HepG2 (cell line): ENCODE data around the gene ZDHHC19. TPM values are rescaled to one million over a fixed set of nuclear protein-coding genes. Genes with fewer than 3 reads are reported as not detected.

ENCODE experiments used
- EHMT2 ChIP-seq: fragments of 200-600 bp; sonication (generic); IDR thresholded peaks from 2 replicates; pipeline ENCODE4 v1.7.0; 2017; ENCODE audit warnings: antibody characterized with exemption, low read depth, low read length, borderline replicate concordance
- ETV6 ChIP-seq: sonication (generic); formaldehyde crosslinking; conservative IDR thresholded peaks from 2 replicates; pipeline ENCODE4 v1.4.0; 2020; ENCODE audit warnings: missing genetic modification reagents
- KLF12 ChIP-seq: sonication (generic); formaldehyde crosslinking; IDR thresholded peaks from 2 replicates; pipeline ENCODE4 v1.4.0; 2020; ENCODE audit warnings: missing genetic modification reagents, borderline replicate concordance
- MBNL3 ChIP-seq: fragments of 250-450 bp; sonication (Bioruptor Pico); conservative IDR thresholded peaks from 2 replicates; pipeline ENCODE4 v1.8.0; 2022; ENCODE audit warnings: mild to moderate bottlenecking, inconsistent platforms
- MED1 ChIP-seq: sonication (generic); formaldehyde crosslinking; IDR thresholded peaks from 2 replicates; pipeline ENCODE4 v1.4.0; 2020; ENCODE audit warnings: missing genetic modification reagents
- MTA3 ChIP-seq: sonication (generic); formaldehyde crosslinking; IDR thresholded peaks from 2 replicates; pipeline ENCODE4 v1.4.0; 2020; ENCODE audit warnings: missing genetic modification reagents
- PRPF4 ChIP-seq: fragments of 200-400 bp; formaldehyde crosslinking; IDR thresholded peaks from 2 replicates; pipeline ENCODE4 v1.6.1; 2016; ENCODE audit warnings: low read length, low read depth; ENCODE audit not compliant: poor library complexity, severe bottlenecking
- RFX5 ChIP-seq: IDR thresholded peaks from 2 replicates; pipeline ENCODE4 v1.6.1; 2011; ENCODE audit warnings: low read depth, low read length, improper control_type of control experiment
- SRSF9 ChIP-seq: fragments of 200-400 bp; formaldehyde crosslinking; IDR thresholded peaks from 2 replicates; pipeline ENCODE4 v1.6.1; 2018; ENCODE audit warnings: borderline replicate concordance, mild to moderate bottlenecking, low read depth, low read length; ENCODE audit not compliant: insufficient read depth, poor library complexity, severe bottlenecking
- TOE1 ChIP-seq: sonication (generic); formaldehyde crosslinking; IDR thresholded peaks from 2 replicates; pipeline ENCODE4 v1.4.0; 2020; ENCODE audit warnings: mild to moderate bottlenecking, missing genetic modification reagents
- TSC22D2 ChIP-seq: sonication (generic); formaldehyde crosslinking; IDR thresholded peaks from 2 replicates; pipeline ENCODE4 v1.5.1; 2020; ENCODE audit warnings: missing genetic modification reagents, mild to moderate bottlenecking, borderline replicate concordance
- ZBTB20 ChIP-seq: sonication (generic); formaldehyde crosslinking; IDR thresholded peaks from 2 replicates; pipeline ENCODE4 v1.8.1; 2023; ENCODE audit warnings: missing genetic modification reagents, low read depth, mild to moderate bottlenecking, borderline replicate concordance
- ZNF354B ChIP-seq: sonication (generic); formaldehyde crosslinking; IDR thresholded peaks from 2 replicates; pipeline ENCODE4 v1.8.0; 2022; ENCODE audit warnings: mild to moderate bottlenecking, missing genetic modification reagents
- ZNF441 ChIP-seq: sonication (generic); formaldehyde crosslinking; IDR thresholded peaks from 2 replicates; pipeline ENCODE4 v1.7.0; 2021; ENCODE audit warnings: missing genetic modification reagents, borderline replicate concordance
- ZNF446 ChIP-seq: sonication (generic); formaldehyde crosslinking; IDR thresholded peaks from 2 replicates; pipeline ENCODE4 v1.5.0; 2020; ENCODE audit warnings: mild to moderate bottlenecking, missing genetic modification reagents
- ZNF589 ChIP-seq: sonication (generic); formaldehyde crosslinking; conservative IDR thresholded peaks from 2 replicates; pipeline ENCODE4 v1.8.0; 2022; ENCODE audit warnings: mild to moderate bottlenecking, moderate library complexity, missing genetic modification reagents
- ZNF629 ChIP-seq: sonication (generic); formaldehyde crosslinking; conservative IDR thresholded peaks from 2 replicates; pipeline ENCODE4 v1.5.0; 2020; ENCODE audit warnings: missing genetic modification reagents
- ZNF674 ChIP-seq: sonication (generic); formaldehyde crosslinking; IDR thresholded peaks from 2 replicates; pipeline ENCODE4 v1.5.0; 2020; ENCODE audit warnings: low read depth, mild to moderate bottlenecking, missing genetic modification reagents
- ZNF720 ChIP-seq: sonication (generic); formaldehyde crosslinking; IDR thresholded peaks from 2 replicates; pipeline ENCODE4 v1.4.0; 2020; ENCODE audit warnings: missing genetic modification reagents
- ZNF781 ChIP-seq: sonication (generic); formaldehyde crosslinking; IDR thresholded peaks from 2 replicates; pipeline ENCODE4 v1.5.1; 2020; ENCODE audit warnings: borderline replicate concordance, mild to moderate bottlenecking, missing genetic modification reagents; ENCODE audit errors: not compliant biosample characterization
- polyA plus RNA-seq, 8 experiments: library from polyadenylated mRNA; depleted of rRNA in 3 of 8; stranded (reverse) in 7 of 8; unstranded in 1 of 8; fragments of >200 nt; fragmentation: Illumina TruSeq in 4 of 8; extraction: Trizol in 4 of 8; gene quantifications; 2 replicates each; pipeline versions ENCODE4 v1.2.1 to v1.2.3, GENCODE V29; 2011 to 2016; ENCODE audit warnings: low read depth in 4 of 8, missing spikeins in 1 of 8, mixed read lengths in 1 of 8; ENCODE audit not compliant: insufficient read depth in 1 of 8
- total RNA-seq, 5 experiments: library from RNA; depleted of rRNA; stranded (reverse); fragments of >200 nt; fragmentation: Illumina TruSeq; extraction: Trizol; gene quantifications; 2 replicates each; pipeline ENCODE4 v1.2.3, GENCODE V29; 2016; ENCODE audit warnings: low read depth in 1 of 5
- TF ChIP-seq, protein P1 (sequence below): sonication (generic); formaldehyde crosslinking; IDR thresholded peaks from 2 replicates; pipeline ENCODE4 v1.4.0; 2020; ENCODE audit warnings: missing genetic modification reagents
- TF ChIP-seq, protein P2 (sequence below): sonication (generic); formaldehyde crosslinking; IDR thresholded peaks from 2 replicates; pipeline ENCODE4 v1.4.0; 2020; ENCODE audit warnings: missing genetic modification reagents, borderline replicate concordance
- TF ChIP-seq, protein P3 (sequence below): sonication (generic); formaldehyde crosslinking; IDR thresholded peaks from 2 replicates; pipeline ENCODE4 v1.8.0; 2022; ENCODE audit warnings: missing genetic modification reagents, low read depth, mild to moderate bottlenecking, borderline replicate concordance
- TF ChIP-seq, protein P4 (sequence below): sonication (generic); formaldehyde crosslinking; IDR thresholded peaks from 2 replicates; pipeline ENCODE4 v1.8.1; 2023; ENCODE audit warnings: mild to moderate bottlenecking, moderate library complexity, missing genetic modification reagents

The ZDHHC19 gene
- total and polyA plus RNA-seq, 2 of the 13 experiments (the other 11 are each of a cell fraction or from before 2014, with no cell fraction given) = 0.22 to 0.53 TPM

DNA sequence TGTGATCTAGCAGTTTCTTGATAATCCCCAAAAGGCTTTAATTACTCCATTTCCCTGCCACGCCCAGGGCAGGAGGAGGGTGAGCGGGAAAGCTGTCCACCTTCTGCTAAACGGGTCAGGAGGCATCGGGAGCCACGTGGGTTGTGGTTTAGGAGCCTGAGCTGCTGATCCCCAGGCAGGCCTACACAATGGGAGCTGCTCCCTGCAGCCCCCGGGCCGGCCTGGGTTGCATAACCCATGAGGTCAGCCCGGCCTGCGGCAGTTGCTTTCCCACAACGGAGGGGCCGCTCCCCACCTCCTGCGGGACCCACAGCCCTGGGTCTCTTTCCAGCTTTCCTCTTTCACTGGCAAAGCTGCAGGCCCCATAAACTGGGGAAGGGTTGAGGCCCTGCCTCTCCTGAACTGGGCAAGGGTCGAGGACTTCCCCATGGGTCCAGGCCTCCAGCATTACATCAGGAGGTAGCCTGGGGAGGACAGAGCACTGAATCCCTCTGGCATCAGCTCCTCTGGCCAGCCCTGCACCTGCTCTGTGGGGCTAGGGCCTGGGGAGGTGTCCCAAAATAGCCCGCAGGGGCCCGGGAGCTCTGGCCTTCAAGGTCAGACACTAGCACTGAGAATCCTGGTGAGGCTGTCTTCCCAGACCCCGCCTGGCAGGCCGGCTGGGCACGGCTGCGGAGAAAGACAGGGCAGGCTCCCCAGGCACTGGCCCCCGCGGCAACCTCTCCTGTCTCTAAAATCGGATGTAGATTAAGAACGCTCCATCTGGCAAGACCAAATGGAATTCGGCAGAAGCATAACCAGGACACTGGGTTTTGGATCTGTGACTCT lies 47.3 kb downstream of the ZDHHC19 start (continued):
- TF ChIP-seq ZBTB20 (CRISPR knock-in tag) = peak; percentile 22; the same call in 1 of the 2 replicates
- TF ChIP-seq, protein P1, sequence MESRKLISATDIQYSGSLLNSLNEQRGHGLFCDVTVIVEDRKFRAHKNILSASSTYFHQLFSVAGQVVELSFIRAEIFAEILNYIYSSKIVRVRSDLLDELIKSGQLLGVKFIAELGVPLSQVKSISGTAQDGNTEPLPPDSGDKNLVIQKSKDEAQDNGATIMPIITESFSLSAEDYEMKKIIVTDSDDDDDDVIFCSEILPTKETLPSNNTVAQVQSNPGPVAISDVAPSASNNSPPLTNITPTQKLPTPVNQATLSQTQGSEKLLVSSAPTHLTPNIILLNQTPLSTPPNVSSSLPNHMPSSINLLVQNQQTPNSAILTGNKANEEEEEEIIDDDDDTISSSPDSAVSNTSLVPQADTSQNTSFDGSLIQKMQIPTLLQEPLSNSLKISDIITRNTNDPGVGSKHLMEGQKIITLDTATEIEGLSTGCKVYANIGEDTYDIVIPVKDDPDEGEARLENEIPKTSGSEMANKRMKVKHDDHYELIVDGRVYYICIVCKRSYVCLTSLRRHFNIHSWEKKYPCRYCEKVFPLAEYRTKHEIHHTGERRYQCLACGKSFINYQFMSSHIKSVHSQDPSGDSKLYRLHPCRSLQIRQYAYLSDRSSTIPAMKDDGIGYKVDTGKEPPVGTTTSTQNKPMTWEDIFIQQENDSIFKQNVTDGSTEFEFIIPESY = no peak
- TF ChIP-seq, protein P2, sequence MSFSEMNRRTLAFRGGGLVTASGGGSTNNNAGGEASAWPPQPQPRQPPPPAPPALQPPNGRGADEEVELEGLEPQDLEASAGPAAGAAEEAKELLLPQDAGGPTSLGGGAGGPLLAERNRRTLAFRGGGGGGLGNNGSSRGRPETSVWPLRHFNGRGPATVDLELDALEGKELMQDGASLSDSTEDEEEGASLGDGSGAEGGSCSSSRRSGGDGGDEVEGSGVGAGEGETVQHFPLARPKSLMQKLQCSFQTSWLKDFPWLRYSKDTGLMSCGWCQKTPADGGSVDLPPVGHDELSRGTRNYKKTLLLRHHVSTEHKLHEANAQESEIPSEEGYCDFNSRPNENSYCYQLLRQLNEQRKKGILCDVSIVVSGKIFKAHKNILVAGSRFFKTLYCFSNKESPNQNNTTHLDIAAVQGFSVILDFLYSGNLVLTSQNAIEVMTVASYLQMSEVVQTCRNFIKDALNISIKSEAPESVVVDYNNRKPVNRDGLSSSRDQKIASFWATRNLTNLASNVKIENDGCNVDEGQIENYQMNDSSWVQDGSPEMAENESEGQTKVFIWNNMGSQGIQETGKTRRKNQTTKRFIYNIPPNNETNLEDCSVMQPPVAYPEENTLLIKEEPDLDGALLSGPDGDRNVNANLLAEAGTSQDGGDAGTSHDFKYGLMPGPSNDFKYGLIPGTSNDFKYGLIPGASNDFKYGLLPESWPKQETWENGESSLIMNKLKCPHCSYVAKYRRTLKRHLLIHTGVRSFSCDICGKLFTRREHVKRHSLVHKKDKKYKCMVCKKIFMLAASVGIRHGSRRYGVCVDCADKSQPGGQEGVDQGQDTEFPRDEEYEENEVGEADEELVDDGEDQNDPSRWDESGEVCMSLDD (CRISPR knock-in tag) = no peak
- TF ChIP-seq ZNF589 (CRISPR knock-in tag) = no peak
- no peak for TF ChIP-seq RFX5
- TF ChIP-seq ZNF674 (CRISPR knock-in tag) = no peak
- TF ChIP-seq, protein P3, sequence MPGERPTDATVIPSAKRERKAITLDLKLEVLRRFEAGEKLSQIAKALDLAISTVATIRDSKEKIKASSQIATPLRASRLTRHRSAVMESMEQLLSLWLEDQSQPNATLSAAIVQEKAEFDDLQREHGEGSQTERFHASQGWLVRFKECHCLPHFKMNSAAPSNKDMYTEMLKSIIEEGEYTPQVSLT (CRISPR knock-in tag) = no peak
- no peak for TF ChIP-seq EHMT2
- TF ChIP-seq ZNF354B (CRISPR knock-in tag) = no peak
- TF ChIP-seq ZNF781 = no peak
- TF ChIP-seq ZNF441 (CRISPR knock-in tag) = no peak
- no peak for TF ChIP-seq ZNF720
- TF ChIP-seq MTA3 (CRISPR knock-in tag) = no peak
- no peak for TF ChIP-seq KLF12 (CRISPR knock-in tag)
- peak; percentile 49; the same call in 1 of the 2 replicates for TF ChIP-seq TOE1 (CRISPR knock-in tag)
- no peak for TF ChIP-seq ETV6 (CRISPR knock-in tag)
- TF ChIP-seq, protein P4, sequence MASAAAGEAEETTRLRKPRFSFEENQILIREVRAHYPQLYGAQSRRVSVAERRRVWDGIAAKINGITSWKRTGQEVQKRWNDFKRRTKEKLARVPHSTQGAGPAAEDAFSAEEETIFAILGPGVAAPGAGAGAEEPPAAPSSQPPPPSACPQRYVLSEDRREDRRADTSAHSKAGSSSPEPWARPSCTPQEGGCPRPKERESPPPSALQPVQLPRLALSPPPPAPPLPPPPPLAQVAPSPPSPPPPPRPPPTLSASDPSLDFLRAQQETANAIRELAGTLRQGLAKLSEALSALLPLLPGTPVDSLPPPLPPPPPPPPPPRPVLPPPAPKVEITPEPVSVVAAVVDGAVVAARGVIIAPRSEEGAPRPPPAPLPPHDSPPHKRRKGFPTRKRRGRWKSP = no peak
- peak; percentile 45; the same call in 1 of the 2 replicates for TF ChIP-seq MED1 (CRISPR knock-in tag)
- no peak for TF ChIP-seq ZNF446 (CRISPR knock-in tag)
- no peak for TF ChIP-seq TSC22D2 (CRISPR knock-in tag)
- no peak for TF ChIP-seq PRPF4
- no peak for TF ChIP-seq MBNL3 (CRISPR knock-in tag)
- no peak for TF ChIP-seq SRSF9
- no peak; the same call in 1 of the 2 replicates for TF ChIP-seq ZNF629
